SK-N-SH (cell line): Measurements from ENCODE around the gene SOS2. TPM values are rescaled to one million over a fixed set of nuclear protein-coding genes. Genes with fewer than 3 reads are reported as not detected.

Experiments used
- CTCF ChIA-PET: fragments of 300-600, 350-600 bp; formaldehyde crosslinking; extraction: SDS; loops from one replicate; lab custom pipeline; 2021; lab: Yijun Ruan, JAX
- POLR2A ChIA-PET: fragments of 350-600 bp; sonication (Branson Sonifier 250); formaldehyde crosslinking; extraction: SDS; loops from one replicate; lab custom pipeline; 2020; ENCODE audit warnings: antibody characterized with exemption, inconsistent platforms; lab: Yijun Ruan, JAX
- DNase-seq: peaks from one replicate; pipeline ENCODE4 v3.0.0; 2012
- H2AFZ ChIP-seq: fragments of 200-600 bp; sonication (generic); 2 replicates; pipeline ENCODE4 v1.8.1; 2016; ENCODE audit warnings: antibody characterized with exemption, mild to moderate bottlenecking, low read depth
- H3F3A ChIP-seq: fragments of 200-600 bp; sonication (generic); replicated peaks from 2 replicates; pipeline ENCODE3; 2016; ENCODE audit warnings: antibody characterized with exemption, mild to moderate bottlenecking; ENCODE audit not compliant: insufficient read depth
- H3K27ac ChIP-seq, 2 experiments: fragments of 200-500 bp in 1 of 2; fragments of 200-600 bp in 1 of 2; sonication (Bioruptor generic) in 1 of 2; sonication (generic), shearing (Covaris generic) in 1 of 2; 2 replicates each; pipeline versions ENCODE4 v1.5.1 to v1.6.1; 2014 to 2016; ENCODE audit warnings: low read depth in 2 of 2, inconsistent platforms in 1 of 2, low read length in 1 of 2, mild to moderate bottlenecking in 1 of 2, mixed read lengths in 1 of 2
- H3K27me3 ChIP-seq: fragments of 200-600 bp; sonication (generic), shearing (Covaris generic); 2 replicates; pipeline ENCODE4 v1.6.1; 2016; ENCODE audit warnings: mixed run types; ENCODE audit not compliant: insufficient read depth
- H3K36me3 ChIP-seq, 2 experiments: fragments of 200-500 bp in 1 of 2; fragments of 200-600 bp in 1 of 2; sonication (Bioruptor generic) in 1 of 2; sonication (generic) in 1 of 2; replicated peaks in 1 of 2; 2 replicates each; pipeline versions ENCODE3 to v1.5.1; 2014 to 2016; ENCODE audit warnings: low read length in 1 of 2, mild to moderate bottlenecking in 1 of 2; ENCODE audit not compliant: insufficient read depth in 2 of 2, control insufficient read depth in 1 of 2
- H3K4me1 ChIP-seq, 2 experiments: fragments of 200-500 bp in 1 of 2; fragments of 200-600 bp in 1 of 2; sonication (Bioruptor generic) in 1 of 2; sonication (generic), shearing (Covaris generic) in 1 of 2; 2 replicates each; pipeline versions ENCODE4 v1.5.1 to v1.6.1; 2014 to 2016; ENCODE audit warnings: low read depth in 1 of 2, low read length in 1 of 2, mixed run types in 1 of 2; ENCODE audit not compliant: insufficient read depth in 2 of 2, control insufficient read depth in 1 of 2
- H3K4me2 ChIP-seq: fragments of 200-600 bp; sonication (generic), shearing (Covaris generic); 2 replicates; pipeline ENCODE4 v1.6.1; 2017; ENCODE audit warnings: mixed run types
- H3K4me3 ChIP-seq, 2 experiments: fragments of 200-500 bp in 1 of 2; fragments of 200-600 bp in 1 of 2; sonication (Bioruptor generic) in 1 of 2; sonication (generic), shearing (Covaris generic) in 1 of 2; 2 replicates each; pipeline versions ENCODE4 v1.5.1 to v1.8.1; 2014 to 2016; ENCODE audit warnings: low read depth in 2 of 2, inconsistent platforms in 1 of 2, low read length in 1 of 2, mild to moderate bottlenecking in 1 of 2, mixed read lengths in 1 of 2, moderate library complexity in 1 of 2
- H3K79me2 ChIP-seq: fragments of 200-600 bp; sonication (generic); 2 replicates; pipeline ENCODE4 v1.8.1; 2017; ENCODE audit warnings: mild to moderate bottlenecking; ENCODE audit not compliant: insufficient read depth
- H3K9ac ChIP-seq: fragments of 200-600 bp; sonication (generic); 2 replicates; pipeline ENCODE4 v1.6.1; 2017; ENCODE audit warnings: mixed run types
- H3K9me2 ChIP-seq: fragments of 200-600 bp; sonication (generic); 2 replicates; pipeline ENCODE4 v1.6.1; 2017; ENCODE audit warnings: mixed run types
- H3K9me3 ChIP-seq: fragments of 200-600 bp; sonication (generic); 2 replicates; pipeline ENCODE4 v1.6.1; 2017; ENCODE audit warnings: mixed run types, mild to moderate bottlenecking, moderate library complexity
- H4K20me1 ChIP-seq: fragments of 200-600 bp; sonication (generic); 2 replicates; pipeline ENCODE4 v1.6.1; 2017; ENCODE audit warnings: mild to moderate bottlenecking, mixed run types; ENCODE audit not compliant: insufficient read depth
- EP300 ChIP-seq, 2 experiments: IDR thresholded peaks; 2 replicates each; pipeline versions ENCODE4 v1.4.0 to v1.6.1; 2012; ENCODE audit warnings: borderline replicate concordance in 1 of 2, low read depth in 1 of 2, low read length in 1 of 2
- FOSL2 ChIP-seq: IDR thresholded peaks from 2 replicates; pipeline ENCODE4 v1.4.0; 2012; ENCODE audit warnings: low read depth, mild to moderate bottlenecking, moderate library complexity, borderline replicate concordance
- FOXJ3 ChIP-seq: sonication (generic); formaldehyde crosslinking; IDR thresholded peaks from 2 replicates; pipeline ENCODE4 v1.5.1; 2020; ENCODE audit warnings: mild to moderate bottlenecking, missing genetic modification reagents
- GABPA ChIP-seq: IDR thresholded peaks from 2 replicates; pipeline ENCODE4 v1.4.0; 2012; ENCODE audit warnings: low read depth, mild to moderate bottlenecking
- JUND ChIP-seq: IDR thresholded peaks from 2 replicates; pipeline ENCODE4 v1.4.0; 2012
- MEF2A ChIP-seq: IDR thresholded peaks from 2 replicates; pipeline ENCODE4 v1.4.0; 2012; ENCODE audit warnings: low read depth, borderline replicate concordance
- NRF1 ChIP-seq: IDR thresholded peaks from 2 replicates; pipeline ENCODE4 v1.6.1; 2012; ENCODE audit warnings: low read depth, mild to moderate bottlenecking, low read length
- POLR2AphosphoS5 ChIP-seq: IDR thresholded peaks from 2 replicates; pipeline ENCODE4 v1.6.1; 2012; ENCODE audit warnings: low read depth, low read length
- RCOR1 ChIP-seq: fragments of 150-350 bp; IDR thresholded peaks from 2 replicates; pipeline ENCODE4 v1.6.1; 2017; ENCODE audit warnings: antibody characterized with exemption, low read length
- RXRA ChIP-seq: IDR thresholded peaks from 2 replicates; pipeline ENCODE4 v1.4.0; 2012; ENCODE audit warnings: low read depth, mild to moderate bottlenecking, borderline replicate concordance
- SIN3A ChIP-seq: IDR thresholded peaks from 2 replicates; pipeline ENCODE4 v1.6.1; 2012; ENCODE audit warnings: low read depth, mild to moderate bottlenecking, low read length, moderate library complexity, borderline replicate concordance
- SMC3 ChIP-seq: IDR thresholded peaks from 2 replicates; pipeline ENCODE4 v1.6.1; 2012; ENCODE audit warnings: low read depth, low read length, improper control_type of control experiment
- TCF12 ChIP-seq: IDR thresholded peaks from 2 replicates; pipeline ENCODE4 v1.4.0; 2012
- TEAD4 ChIP-seq: IDR thresholded peaks from 2 replicates; pipeline ENCODE4 v1.4.0; 2012; ENCODE audit warnings: mild to moderate bottlenecking, borderline replicate concordance; ENCODE audit not compliant: insufficient read depth
- YY1 ChIP-seq: IDR thresholded peaks from 2 replicates; pipeline ENCODE4 v1.4.0; 2012; ENCODE audit warnings: low read depth, mild to moderate bottlenecking
- WGBS: methylation state at CpG from one replicate; pipeline ENCODE4 v1.1.6; 2017; ENCODE audit warnings: low lambda C conversion rate; 5-methylcytosine and 5-hydroxymethylcytosine counted together
- polyA plus RNA-seq, 3 experiments: library from polyadenylated mRNA; depleted of rRNA; stranded (reverse); fragments of >200 nt; gene quantifications; 2 replicates each; pipeline ENCODE4 v1.2.3, GENCODE V29; 2012
- TF ChIP-seq, protein P1 (sequence below): IDR thresholded peaks from 2 replicates; pipeline ENCODE4 v1.4.0; 2012; ENCODE audit warnings: low read depth, borderline replicate concordance
- TF ChIP-seq, protein P2 (sequence below): IDR thresholded peaks from 2 replicates; pipeline ENCODE4 v1.4.0; 2012; ENCODE audit warnings: low read depth, borderline replicate concordance
- TF ChIP-seq, protein P3 (sequence below): IDR thresholded peaks from 2 replicates; pipeline ENCODE4 v1.4.0; 2012; ENCODE audit warnings: low read depth
- TF ChIP-seq, protein P4 (sequence below): fragments of 200-600 bp; sonication (generic); IDR thresholded peaks from 2 replicates; pipeline ENCODE4 v1.6.1; 2017; ENCODE audit warnings: antibody characterized with exemption, mild to moderate bottlenecking, moderate library complexity

The SOS2 gene
- polyA plus RNA-seq, 1 of the 3 experiments (the other 2 are of a cell fraction), result 6.2 TPM

DNA sequence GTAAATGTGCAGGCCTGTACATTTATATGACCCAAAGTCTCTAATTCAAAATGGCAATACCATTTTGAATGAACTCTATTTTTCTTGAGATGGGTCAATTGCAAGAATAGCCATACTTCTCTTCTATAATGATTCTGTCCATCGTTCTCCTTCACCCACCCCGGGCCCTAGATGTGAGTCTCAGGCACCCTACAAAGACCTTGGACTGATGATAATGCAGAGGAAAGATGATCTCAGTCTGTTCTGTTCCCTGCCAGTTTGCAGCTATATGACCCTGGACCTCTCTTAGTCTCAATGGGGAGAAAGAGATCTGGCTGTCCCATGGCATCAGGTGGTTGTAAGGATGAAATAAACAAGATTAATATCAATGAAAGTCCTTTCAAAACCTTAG is 145.1 kb downstream of the SOS2 start:
- H3K27ac ChIP-seq, result peak overlapping the region in 1 of 2 experiments; percentile 71; a peak in 2 of 4 replicates

More for the DNA sequence above, 145.1 kb downstream of the SOS2 start:
- Histone ChIP-seq H3K36me3 (no peaks in the 10 kb centered on the region), H3K4me2 (0 out of 2 replicates have a peak overlapping the region, but pooled peaks have one; percentile 23), H3K4me3 (no peak overlapping the region), H3K79me2 (no peaks in the 10 kb centered on the region), H3K9me2 (no peaks in the 10 kb centered on the region), H3K4me1 (no peaks in the 10 kb centered on the region; a peak in 1 of 4 replicates), H3F3A (peaks cover 10% of the 10 kb centered on the region), H4K20me1 (no peaks in the 10 kb centered on the region), H3K9ac (no peak overlapping the region), H2AFZ (no peak overlapping the region), H3K9me3 (no peaks in the 10 kb centered on the region), H3K27me3 (no peaks in the 10 kb centered on the region)
- TF ChIP-seq RCOR1, result no peak
- TF ChIP-seq SMC3, result no peak
- no peak for TF ChIP-seq TCF12
- TF ChIP-seq, protein P1, sequence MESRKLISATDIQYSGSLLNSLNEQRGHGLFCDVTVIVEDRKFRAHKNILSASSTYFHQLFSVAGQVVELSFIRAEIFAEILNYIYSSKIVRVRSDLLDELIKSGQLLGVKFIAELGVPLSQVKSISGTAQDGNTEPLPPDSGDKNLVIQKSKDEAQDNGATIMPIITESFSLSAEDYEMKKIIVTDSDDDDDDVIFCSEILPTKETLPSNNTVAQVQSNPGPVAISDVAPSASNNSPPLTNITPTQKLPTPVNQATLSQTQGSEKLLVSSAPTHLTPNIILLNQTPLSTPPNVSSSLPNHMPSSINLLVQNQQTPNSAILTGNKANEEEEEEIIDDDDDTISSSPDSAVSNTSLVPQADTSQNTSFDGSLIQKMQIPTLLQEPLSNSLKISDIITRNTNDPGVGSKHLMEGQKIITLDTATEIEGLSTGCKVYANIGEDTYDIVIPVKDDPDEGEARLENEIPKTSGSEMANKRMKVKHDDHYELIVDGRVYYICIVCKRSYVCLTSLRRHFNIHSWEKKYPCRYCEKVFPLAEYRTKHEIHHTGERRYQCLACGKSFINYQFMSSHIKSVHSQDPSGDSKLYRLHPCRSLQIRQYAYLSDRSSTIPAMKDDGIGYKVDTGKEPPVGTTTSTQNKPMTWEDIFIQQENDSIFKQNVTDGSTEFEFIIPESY, result no peak
- TF ChIP-seq FOXJ3 (CRISPR knock-in tag), result no peak
- TF ChIP-seq, protein P2, sequence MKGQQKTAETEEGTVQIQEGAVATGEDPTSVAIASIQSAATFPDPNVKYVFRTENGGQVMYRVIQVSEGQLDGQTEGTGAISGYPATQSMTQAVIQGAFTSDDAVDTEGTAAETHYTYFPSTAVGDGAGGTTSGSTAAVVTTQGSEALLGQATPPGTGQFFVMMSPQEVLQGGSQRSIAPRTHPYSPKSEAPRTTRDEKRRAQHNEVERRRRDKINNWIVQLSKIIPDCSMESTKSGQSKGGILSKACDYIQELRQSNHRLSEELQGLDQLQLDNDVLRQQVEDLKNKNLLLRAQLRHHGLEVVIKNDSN, result no peak
- no peak for TF ChIP-seq POLR2AphosphoS5
- TF ChIP-seq JUND, result no peak
- TF ChIP-seq, protein P3, sequence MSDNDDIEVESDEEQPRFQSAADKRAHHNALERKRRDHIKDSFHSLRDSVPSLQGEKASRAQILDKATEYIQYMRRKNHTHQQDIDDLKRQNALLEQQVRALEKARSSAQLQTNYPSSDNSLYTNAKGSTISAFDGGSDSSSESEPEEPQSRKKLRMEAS, result no peak
- TF ChIP-seq SIN3A, result no peak
- TF ChIP-seq EP300 (IDR thresholded peaks at IDR 0.05; ENCODE audit: borderline replicate concordance in 1 of 2, low read depth in 1 of 2, low read length in 1 of 2), result no peak
- TF ChIP-seq TEAD4, result no peak
- TF ChIP-seq, protein P4, sequence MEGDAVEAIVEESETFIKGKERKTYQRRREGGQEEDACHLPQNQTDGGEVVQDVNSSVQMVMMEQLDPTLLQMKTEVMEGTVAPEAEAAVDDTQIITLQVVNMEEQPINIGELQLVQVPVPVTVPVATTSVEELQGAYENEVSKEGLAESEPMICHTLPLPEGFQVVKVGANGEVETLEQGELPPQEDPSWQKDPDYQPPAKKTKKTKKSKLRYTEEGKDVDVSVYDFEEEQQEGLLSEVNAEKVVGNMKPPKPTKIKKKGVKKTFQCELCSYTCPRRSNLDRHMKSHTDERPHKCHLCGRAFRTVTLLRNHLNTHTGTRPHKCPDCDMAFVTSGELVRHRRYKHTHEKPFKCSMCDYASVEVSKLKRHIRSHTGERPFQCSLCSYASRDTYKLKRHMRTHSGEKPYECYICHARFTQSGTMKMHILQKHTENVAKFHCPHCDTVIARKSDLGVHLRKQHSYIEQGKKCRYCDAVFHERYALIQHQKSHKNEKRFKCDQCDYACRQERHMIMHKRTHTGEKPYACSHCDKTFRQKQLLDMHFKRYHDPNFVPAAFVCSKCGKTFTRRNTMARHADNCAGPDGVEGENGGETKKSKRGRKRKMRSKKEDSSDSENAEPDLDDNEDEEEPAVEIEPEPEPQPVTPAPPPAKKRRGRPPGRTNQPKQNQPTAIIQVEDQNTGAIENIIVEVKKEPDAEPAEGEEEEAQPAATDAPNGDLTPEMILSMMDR, result no peak
- no peak for TF ChIP-seq NRF1
- TF ChIP-seq RXRA, result no peak
- no peak for TF ChIP-seq YY1
- no peak for TF ChIP-seq MEF2A
- TF ChIP-seq GABPA, result no peak
- no peak for TF ChIP-seq FOSL2
- CTCF ChIA-PET, result interaction anchor here (1.0 to 1.2 kb wide), 2 partner anchors 18 to 234 kb away, joined by 3 read pairs; partner anchors contain the start of gene NEMF
- 86% methylated on average over 2 of the region's 2 CpGs for WGBS
- POLR2A ChIA-PET, result no interaction called here
- DNase-seq, result no peak
